Effector memory CD8-positive, alpha-beta T cell (primary cell): ENCODE results near the gene TTC27.
"Not testable (repeated sequence)": the region's sequence is repeated elsewhere in the genome, so short reads cannot be mapped to it uniquely, and the experiment has no call there.

Experiments used
- ATAC-seq: fragments of 150-1000 bp; cut with Tn5 transposase; replicated peaks from 2 replicates; pipeline ENCODE4 v1.10.0; 2021; ENCODE audit warnings: mild to moderate bottlenecking, moderate library complexity
- DNase-seq, 3 experiments: peaks; one replicate each; pipeline ENCODE4 v3.0.0; 2021
- H3K27ac Mint-ChIP-seq, 2 donors: one replicate each; pipeline ENCODE4 v1.8.0; 2022; ENCODE audit warnings: mild to moderate bottlenecking in 2 of 2, mixed read lengths in 2 of 2, moderate library complexity in 2 of 2
- H3K27me3 Mint-ChIP-seq, 2 donors: one replicate each; pipeline ENCODE4 v1.8.0; 2022; ENCODE audit warnings: mixed read lengths in 2 of 2
- H3K36me3 Mint-ChIP-seq: one replicate; pipeline ENCODE4 v1.8.0; 2022; ENCODE audit warnings: mild to moderate bottlenecking, moderate library complexity, mixed read lengths; ENCODE audit not compliant: insufficient read depth
- H3K4me1 Mint-ChIP-seq, 2 donors: one replicate each; pipeline ENCODE4 v1.8.0; 2022; ENCODE audit warnings: low read depth in 2 of 2, mixed read lengths in 2 of 2
- H3K4me3 Mint-ChIP-seq, 2 donors: one replicate each; pipeline ENCODE4 v1.8.0; 2022; ENCODE audit warnings: mild to moderate bottlenecking in 2 of 2, mixed read lengths in 2 of 2, moderate library complexity in 2 of 2
- H3K9me3 Mint-ChIP-seq, 2 donors: one replicate each; pipeline ENCODE4 v1.8.0; 2022; ENCODE audit warnings: mixed read lengths in 2 of 2

The TTC27 gene

GRCh38 chr2:32715981-32716380, 88.1 kb downstream of the TTC27 start:
- Mint-ChIP-seq H3K27ac (peak overlapping the region in 1 of 2 donors; percentile 8), H3K4me3 (no peak overlapping the region), H3K4me1 (peaks cover 14 to 15% of the 10 kb centered on the region in 2 donors), H3K27me3 (no peaks in the 10 kb centered on the region), H3K36me3 (peaks cover 15% of the 10 kb centered on the region), H3K9me3 (peaks cover 0 to 9% of the 10 kb centered on the region in 2 donors)
- no peak for ATAC-seq
- DNase-seq, result no peak

DNA sequence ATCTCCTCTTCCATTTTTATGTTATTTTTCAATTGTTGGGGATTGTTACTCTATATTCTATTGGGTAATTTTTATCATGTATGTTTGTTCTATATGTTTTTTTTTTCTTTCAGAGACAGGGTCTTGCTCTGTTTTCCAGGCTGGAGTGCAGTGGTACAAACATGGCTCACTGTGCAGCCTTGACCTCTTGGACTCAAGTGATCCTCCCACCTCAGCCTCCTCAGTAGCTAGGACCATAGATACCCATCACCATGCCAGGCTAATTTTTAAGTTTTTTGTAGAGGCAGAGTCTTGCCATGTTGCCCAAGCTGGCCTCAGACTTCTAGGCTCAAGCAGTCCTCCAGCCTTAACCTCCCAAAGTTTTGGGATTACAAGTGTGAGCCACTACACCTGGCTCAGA, 88.7 kb downstream of the TTC27 start:
- Mint-ChIP-seq H3K27ac (no peak overlapping the region), H3K9me3 (peaks cover 0 to 9% of the 10 kb centered on the region in 2 donors), H3K36me3 (peaks cover 14% of the 10 kb centered on the region), H3K4me1 (peaks cover 14 to 15% of the 10 kb centered on the region in 2 donors), H3K27me3 (no peaks in the 10 kb centered on the region), H3K4me3 (no peak overlapping the region)
- DNase-seq, result no peak
- no peak for ATAC-seq

GRCh38 chr2:32718752-32719151, 90.9 kb downstream of the TTC27 start:
- no peak overlapping the region for H3K4me3 Mint-ChIP-seq
- no peak overlapping the region for H3K27ac Mint-ChIP-seq
- peaks cover 17 to 20% of the 10 kb centered on the region in 2 donors for H3K4me1 Mint-ChIP-seq
- ATAC-seq (no peak), DNase-seq (no peak)
- H3K9me3 Mint-ChIP-seq, result peaks cover 0 to 9% of the 10 kb centered on the region in 2 donors
- no peaks in the 10 kb centered on the region for H3K27me3 Mint-ChIP-seq
- H3K36me3 Mint-ChIP-seq, result peaks cover 9% of the 10 kb centered on the region

- Mint-ChIP-seq H3K27ac (no peak overlapping the region), H3K27me3 (no peaks in the 10 kb centered on the region), H3K36me3 (peaks cover 9% of the 10 kb centered on the region), H3K4me3 (no peak overlapping the region), H3K9me3 (peaks cover 0 to 2% of the 10 kb centered on the region in 2 donors), H3K4me1 (peaks cover 17 to 21% of the 10 kb centered on the region in 2 donors)
- ATAC-seq (no peak), DNase-seq (no peak)
Observed at GRCh38 chr2:32719430-32719829, 91.6 kb downstream of the TTC27 start.

GRCh38 chr2:32719933-32720716, 92.3 kb downstream of the TTC27 start:
- Mint-ChIP-seq H3K36me3 (peaks cover 9% of the 10 kb centered on the region), H3K27ac (no peak overlapping the region)

GRCh38 chr2:32720771-32721170, 92.9 kb downstream of the TTC27 start:
- H3K9me3 Mint-ChIP-seq, result no peaks in the 10 kb centered on the region
- DNase-seq (no peak), ATAC-seq (no peak)
- no peak overlapping the region for H3K4me3 Mint-ChIP-seq
- peaks cover 9% of the 10 kb centered on the region for H3K36me3 Mint-ChIP-seq
- H3K27ac Mint-ChIP-seq, result no peak overlapping the region
- peaks cover 9 to 13% of the 10 kb centered on the region in 2 donors for H3K4me1 Mint-ChIP-seq
- H3K27me3 Mint-ChIP-seq, result no peaks in the 10 kb centered on the region

More at GRCh38 chr2:32719933-32720716, 92.3 kb downstream of the TTC27 start:
- Mint-ChIP-seq H3K4me1 (peaks cover 11 to 20% of the 10 kb centered on the region in 2 donors), H3K27me3 (no peaks in the 10 kb centered on the region), H3K9me3 (no peaks in the 10 kb centered on the region), H3K4me3 (no peak overlapping the region)
- DNase-seq (no peak), ATAC-seq (no peak)

GRCh38 chr2:32721376-32721775, 93.5 kb downstream of the TTC27 start:
- no peak overlapping the region for H3K4me3 Mint-ChIP-seq
- DNase-seq (no peak), ATAC-seq (no peak)
- no peaks in the 10 kb centered on the region for H3K27me3 Mint-ChIP-seq
- H3K4me1 Mint-ChIP-seq, result peaks cover 9 to 10% of the 10 kb centered on the region in 2 donors
- H3K9me3 Mint-ChIP-seq, result no peaks in the 10 kb centered on the region
- H3K36me3 Mint-ChIP-seq, result peaks cover 8% of the 10 kb centered on the region
- H3K27ac Mint-ChIP-seq, result peak overlapping the region in 1 of 2 donors; percentile 52

GRCh38 chr2:32723467-32724079, 95.7 kb downstream of the TTC27 start:
- no peak for ATAC-seq
- Mint-ChIP-seq H3K4me3 (no peak overlapping the region), H3K27ac (no peak overlapping the region), H3K27me3 (no peaks in the 10 kb centered on the region), H3K36me3 (no peaks in the 10 kb centered on the region), H3K9me3 (no peaks in the 10 kb centered on the region), H3K4me1 (peaks cover 7 to 14% of the 10 kb centered on the region in 2 donors)
- no peak for DNase-seq

- not testable (repeated sequence) for DNase-seq, H3K36me3 Mint-ChIP-seq, ATAC-seq, H3K9me3 Mint-ChIP-seq, H3K4me3 Mint-ChIP-seq, H3K27ac Mint-ChIP-seq, H3K27me3 Mint-ChIP-seq
- H3K4me1 Mint-ChIP-seq, result peaks cover 1 to 11% of the 10 kb centered on the region in 2 donors
Observed at GRCh38 chr2:32726678-32727077, 98.8 kb downstream of the TTC27 start.

DNA sequence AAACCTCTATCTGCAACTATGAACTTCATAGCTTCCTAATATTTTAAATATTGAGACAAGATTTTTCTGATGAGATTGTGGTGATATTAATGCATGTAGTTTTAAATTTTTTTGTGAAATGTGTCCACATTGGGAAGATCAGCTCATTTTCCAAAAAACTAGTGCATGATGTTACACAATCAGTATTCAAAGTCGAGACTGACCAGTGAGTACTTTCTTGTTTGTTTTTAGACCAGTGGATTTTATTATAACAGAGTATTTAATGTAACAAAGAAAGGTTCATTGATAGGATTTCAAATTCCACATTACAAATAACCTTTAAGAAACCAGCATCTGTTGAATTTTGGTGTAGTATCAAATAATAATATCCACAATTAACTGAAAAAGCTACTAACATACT, 99.3 kb downstream of the TTC27 start:
- H3K4me3 Mint-ChIP-seq, result no peak overlapping the region
- DNase-seq (no peak), ATAC-seq (no peak)
- peaks cover 1 to 11% of the 10 kb centered on the region in 2 donors for H3K4me1 Mint-ChIP-seq
- peaks cover 3% of the 10 kb centered on the region for H3K36me3 Mint-ChIP-seq
- H3K27me3 Mint-ChIP-seq, result no peaks in the 10 kb centered on the region
- no peaks in the 10 kb centered on the region for H3K9me3 Mint-ChIP-seq
- no peak overlapping the region for H3K27ac Mint-ChIP-seq

DNA sequence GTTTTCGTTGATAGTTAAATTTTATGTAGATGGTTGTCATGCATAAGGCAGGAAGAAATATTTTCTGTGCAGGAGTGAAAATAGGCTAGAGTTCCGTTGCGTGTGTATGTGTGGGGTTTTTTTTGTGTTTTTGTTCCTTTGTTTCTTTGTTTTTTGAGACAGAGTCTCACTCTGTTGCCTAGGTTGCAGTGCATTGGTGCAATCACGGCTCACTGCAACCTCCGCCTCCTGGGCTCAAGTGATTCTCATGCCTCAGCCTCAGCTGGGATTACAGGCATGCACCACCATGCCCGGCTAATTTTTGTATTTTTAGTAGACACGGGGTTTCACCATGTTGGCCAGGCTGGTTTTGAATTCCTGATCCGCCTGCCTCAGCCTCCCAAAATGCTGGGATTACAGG, 103.1 kb downstream of the TTC27 start:
- peaks cover 16% of the 10 kb centered on the region for H3K36me3 Mint-ChIP-seq
- not testable (repeated sequence) for H3K9me3 Mint-ChIP-seq, H3K27me3 Mint-ChIP-seq, ATAC-seq, H3K4me1 Mint-ChIP-seq, H3K4me3 Mint-ChIP-seq, DNase-seq, H3K27ac Mint-ChIP-seq

GRCh38 chr2:32732120-32732519, 104.3 kb downstream of the TTC27 start:
- H3K27me3 Mint-ChIP-seq, result no peaks in the 10 kb centered on the region
- H3K4me3 Mint-ChIP-seq, result no peak overlapping the region
- ATAC-seq, result no peak
- no peak for DNase-seq
- peaks cover 25% of the 10 kb centered on the region for H3K36me3 Mint-ChIP-seq
- no peak overlapping the region for H3K27ac Mint-ChIP-seq
- peaks cover 0 to 4% of the 10 kb centered on the region in 2 donors for H3K4me1 Mint-ChIP-seq
- H3K9me3 Mint-ChIP-seq, result no peaks in the 10 kb centered on the region

DNA sequence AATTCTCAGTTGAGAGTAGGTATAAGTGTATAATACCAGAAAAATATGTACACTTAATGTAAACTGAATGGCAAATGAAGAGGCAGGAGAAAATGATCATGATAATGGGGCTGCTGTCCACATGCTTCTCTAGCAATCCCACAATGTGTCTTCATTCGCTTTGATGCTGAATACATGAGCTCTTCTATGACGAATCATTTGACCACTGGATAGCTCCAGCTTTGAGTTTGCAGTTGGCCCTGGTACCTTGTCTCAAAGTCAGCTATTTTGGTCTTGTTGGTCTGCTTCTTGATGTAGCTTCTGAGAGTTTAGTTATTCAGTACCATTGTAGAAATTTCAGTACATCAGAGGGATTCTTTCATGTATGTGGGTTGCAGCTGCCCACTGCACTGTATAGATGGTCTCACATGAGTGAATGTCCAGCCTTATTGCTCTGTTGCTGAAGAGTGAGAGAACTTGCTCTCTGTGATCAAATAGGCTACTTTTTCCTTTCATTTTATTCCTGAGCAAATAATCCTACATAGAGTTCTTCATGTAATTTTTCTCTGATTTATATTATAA, 105.1 kb downstream of the TTC27 start:
- DNase-seq, result no peak
- Mint-ChIP-seq H3K9me3 (no peaks in the 10 kb centered on the region), H3K4me3 (no peak overlapping the region), H3K27ac (no peak overlapping the region), H3K36me3 (peaks cover 34% of the 10 kb centered on the region), H3K27me3 (no peaks in the 10 kb centered on the region), H3K4me1 (peaks cover 0 to 4% of the 10 kb centered on the region in 2 donors)
- no peak for ATAC-seq

- Mint-ChIP-seq H3K27ac (no peak overlapping the region), H3K4me3 (no peak overlapping the region), H3K27me3 (no peaks in the 10 kb centered on the region), H3K4me1 (no peaks in the 10 kb centered on the region), H3K36me3 (peaks cover 35% of the 10 kb centered on the region), H3K9me3 (no peaks in the 10 kb centered on the region)
- ATAC-seq, result no peak
- no peak for DNase-seq
Observed at GRCh38 chr2:32735348-32735747, 107.5 kb downstream of the TTC27 start.
